RWPE2 (cell line): ENCODE results near the gene RAB20.

ENCODE experiments used
- ATAC-seq: fragments of 200-7000 bp; cut with Tn5 transposase; 3 replicates; pipeline ENCODE4 v1.9.1; 2021; ENCODE audit warnings: low read depth
- DNase-seq: peaks from one replicate; pipeline ENCODE4 v3.0.0-alpha.2; 2020; ENCODE audit warnings: low spot score
- H3K27ac ChIP-seq: fragments of 450-650 bp; 2 replicates; pipeline ENCODE4 v1.5.1; 2017; ENCODE audit warnings: mild to moderate bottlenecking; ENCODE audit not compliant: poor library complexity, severe bottlenecking
- H3K27me3 ChIP-seq: fragments of 250-450 bp; sonication (Bioruptor Pico); 2 replicates; pipeline ENCODE4 v1.5.1; 2021; ENCODE audit warnings: mild to moderate bottlenecking, moderate library complexity; ENCODE audit not compliant: insufficient read depth, poor library complexity, severe bottlenecking
- H3K36me3 ChIP-seq: fragments of 250-450 bp; sonication (Bioruptor Pico); 2 replicates; pipeline ENCODE4 v1.5.1; 2020; ENCODE audit warnings: low read depth, mild to moderate bottlenecking, moderate library complexity
- H3K4me1 ChIP-seq: fragments of 250-450 bp; sonication (Bioruptor Pico); 2 replicates; pipeline ENCODE4 v1.5.1; 2021; ENCODE audit warnings: mild to moderate bottlenecking, moderate library complexity; ENCODE audit not compliant: insufficient read depth, poor library complexity, severe bottlenecking
- H3K4me3 ChIP-seq: fragments of 250-450 bp; sonication (Bioruptor Pico); 2 replicates; pipeline ENCODE4 v1.5.1; 2021; ENCODE audit warnings: mild to moderate bottlenecking, moderate library complexity; ENCODE audit not compliant: severe bottlenecking
- H3K9me3 ChIP-seq: fragments of 250-450 bp; sonication (Bioruptor Pico); 2 replicates; pipeline ENCODE4 v1.5.1; 2021; ENCODE audit warnings: mild to moderate bottlenecking, moderate library complexity; ENCODE audit not compliant: severe bottlenecking
- CTCF ChIP-seq: fragments of 450-650 bp; IDR thresholded peaks from one replicate; pipeline ENCODE4 v1.5.1; 2017; ENCODE audit warnings: mild to moderate bottlenecking, moderate library complexity; ENCODE audit not compliant: poor library complexity, severe bottlenecking

The RAB20 gene

GRCh38 chr13:110531671-110532083, 29.8 kb downstream of the RAB20 start:
- H3K9me3 ChIP-seq = no peaks in the 10 kb centered on the region
- H3K27ac ChIP-seq = no peak overlapping the region
- DNase-seq (no peak), ATAC-seq (no peak)
- no peak for TF ChIP-seq CTCF
- no peaks in the 10 kb centered on the region for H3K36me3 ChIP-seq
- no peak overlapping the region for H3K4me3 ChIP-seq
- no peaks in the 10 kb centered on the region for H3K27me3 ChIP-seq
- no peaks in the 10 kb centered on the region for H3K4me1 ChIP-seq

DNA sequence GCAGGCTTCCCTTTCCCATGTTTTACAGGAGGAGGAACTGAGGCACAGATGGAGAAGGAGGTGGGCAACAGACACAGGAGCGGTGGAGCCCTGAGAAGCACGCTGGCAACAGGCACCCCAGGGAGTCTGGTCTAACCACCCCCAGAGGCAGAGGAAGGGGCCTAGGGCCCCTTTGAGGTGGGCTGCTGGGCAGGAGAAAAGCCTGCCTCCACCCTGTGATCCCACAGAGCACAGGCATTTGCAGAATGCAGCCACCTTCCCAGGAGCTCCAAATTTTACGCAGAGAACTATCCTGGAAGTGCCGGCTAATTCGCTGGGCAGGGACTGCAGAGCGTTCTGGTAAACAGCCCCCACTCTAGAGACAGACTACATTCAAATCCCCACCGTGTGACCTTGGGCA, 30.4 kb downstream of the RAB20 start:
- no peak overlapping the region for H3K27ac ChIP-seq
- TF ChIP-seq CTCF = no peak
- H3K9me3 ChIP-seq = no peaks in the 10 kb centered on the region
- DNase-seq = no peak
- no peak overlapping the region for H3K4me3 ChIP-seq
- no peaks in the 10 kb centered on the region for H3K4me1 ChIP-seq
- ATAC-seq = no peak
- H3K27me3 ChIP-seq = no peaks in the 10 kb centered on the region
- H3K36me3 ChIP-seq = no peaks in the 10 kb centered on the region

GRCh38 chr13:110529522-110530311, 31.8 kb downstream of the RAB20 start:
- TF ChIP-seq CTCF = no peak
- H3K36me3 ChIP-seq = no peaks in the 10 kb centered on the region
- no peaks in the 10 kb centered on the region for H3K9me3 ChIP-seq
- peaks cover 7% of the 10 kb centered on the region for H3K4me1 ChIP-seq
- no peak overlapping the region for H3K27ac ChIP-seq
- DNase-seq (no peak), ATAC-seq (no peak)
- no peak overlapping the region for H3K4me3 ChIP-seq
- H3K27me3 ChIP-seq = no peaks in the 10 kb centered on the region

GRCh38 chr13:110528911-110529310, 32.6 kb downstream of the RAB20 start:
- ATAC-seq = no peak
- DNase-seq = no peak
- no peak overlapping the region for H3K4me3 ChIP-seq
- no peaks in the 10 kb centered on the region for H3K9me3 ChIP-seq
- no peaks in the 10 kb centered on the region for H3K36me3 ChIP-seq
- no peak overlapping the region for H3K27ac ChIP-seq
- H3K27me3 ChIP-seq = no peaks in the 10 kb centered on the region
- no peak for TF ChIP-seq CTCF
- peaks cover 10% of the 10 kb centered on the region for H3K4me1 ChIP-seq

GRCh38 chr13:110528371-110528770, 33.2 kb downstream of the RAB20 start:
- TF ChIP-seq CTCF = no peak
- no peak for ATAC-seq
- H3K36me3 ChIP-seq = 0 out of 2 replicates have a peak, but pooled peaks cover 2% of the 10 kb centered on the region
- no peaks in the 10 kb centered on the region for H3K27me3 ChIP-seq
- no peak overlapping the region for H3K4me3 ChIP-seq
- no peaks in the 10 kb centered on the region for H3K9me3 ChIP-seq
- H3K27ac ChIP-seq = no peak overlapping the region
- H3K4me1 ChIP-seq = peaks cover 10% of the 10 kb centered on the region
- no peak for DNase-seq
